Measurements from ENCODE around the gene MBTD1.

- TF ChIP-seq, protein P1, sequence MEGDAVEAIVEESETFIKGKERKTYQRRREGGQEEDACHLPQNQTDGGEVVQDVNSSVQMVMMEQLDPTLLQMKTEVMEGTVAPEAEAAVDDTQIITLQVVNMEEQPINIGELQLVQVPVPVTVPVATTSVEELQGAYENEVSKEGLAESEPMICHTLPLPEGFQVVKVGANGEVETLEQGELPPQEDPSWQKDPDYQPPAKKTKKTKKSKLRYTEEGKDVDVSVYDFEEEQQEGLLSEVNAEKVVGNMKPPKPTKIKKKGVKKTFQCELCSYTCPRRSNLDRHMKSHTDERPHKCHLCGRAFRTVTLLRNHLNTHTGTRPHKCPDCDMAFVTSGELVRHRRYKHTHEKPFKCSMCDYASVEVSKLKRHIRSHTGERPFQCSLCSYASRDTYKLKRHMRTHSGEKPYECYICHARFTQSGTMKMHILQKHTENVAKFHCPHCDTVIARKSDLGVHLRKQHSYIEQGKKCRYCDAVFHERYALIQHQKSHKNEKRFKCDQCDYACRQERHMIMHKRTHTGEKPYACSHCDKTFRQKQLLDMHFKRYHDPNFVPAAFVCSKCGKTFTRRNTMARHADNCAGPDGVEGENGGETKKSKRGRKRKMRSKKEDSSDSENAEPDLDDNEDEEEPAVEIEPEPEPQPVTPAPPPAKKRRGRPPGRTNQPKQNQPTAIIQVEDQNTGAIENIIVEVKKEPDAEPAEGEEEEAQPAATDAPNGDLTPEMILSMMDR (IDR thresholded peaks at IDR 0.05): no peak
- TF ChIP-seq SMAD4 (CRISPR knock-in tag; IDR thresholded peaks at IDR 0.05) (no peak), SP1 (CRISPR knock-in tag; conservative IDR thresholded peaks at IDR 0.05) (no peak), ATF6 (CRISPR knock-in tag; IDR thresholded peaks at IDR 0.05) (no peak), TEAD4 (CRISPR knock-in tag; IDR thresholded peaks at IDR 0.05) (no peak), ZNF263 (CRISPR knock-in tag; IDR thresholded peaks at IDR 0.05; ENCODE audit: low read depth) (no peak), ATF3 (CRISPR knock-in tag; conservative IDR thresholded peaks at IDR 0.05) (no peak), NFE2L1 (CRISPR knock-in tag; IDR thresholded peaks at IDR 0.05) (no peak), PREB (CRISPR knock-in tag; IDR thresholded peaks at IDR 0.05; ENCODE audit: borderline replicate concordance) (no peak), IRF2 (CRISPR knock-in tag; IDR thresholded peaks at IDR 0.05; ENCODE audit: borderline replicate concordance, low read depth) (no peak)
- TF ChIP-seq, protein P2, sequence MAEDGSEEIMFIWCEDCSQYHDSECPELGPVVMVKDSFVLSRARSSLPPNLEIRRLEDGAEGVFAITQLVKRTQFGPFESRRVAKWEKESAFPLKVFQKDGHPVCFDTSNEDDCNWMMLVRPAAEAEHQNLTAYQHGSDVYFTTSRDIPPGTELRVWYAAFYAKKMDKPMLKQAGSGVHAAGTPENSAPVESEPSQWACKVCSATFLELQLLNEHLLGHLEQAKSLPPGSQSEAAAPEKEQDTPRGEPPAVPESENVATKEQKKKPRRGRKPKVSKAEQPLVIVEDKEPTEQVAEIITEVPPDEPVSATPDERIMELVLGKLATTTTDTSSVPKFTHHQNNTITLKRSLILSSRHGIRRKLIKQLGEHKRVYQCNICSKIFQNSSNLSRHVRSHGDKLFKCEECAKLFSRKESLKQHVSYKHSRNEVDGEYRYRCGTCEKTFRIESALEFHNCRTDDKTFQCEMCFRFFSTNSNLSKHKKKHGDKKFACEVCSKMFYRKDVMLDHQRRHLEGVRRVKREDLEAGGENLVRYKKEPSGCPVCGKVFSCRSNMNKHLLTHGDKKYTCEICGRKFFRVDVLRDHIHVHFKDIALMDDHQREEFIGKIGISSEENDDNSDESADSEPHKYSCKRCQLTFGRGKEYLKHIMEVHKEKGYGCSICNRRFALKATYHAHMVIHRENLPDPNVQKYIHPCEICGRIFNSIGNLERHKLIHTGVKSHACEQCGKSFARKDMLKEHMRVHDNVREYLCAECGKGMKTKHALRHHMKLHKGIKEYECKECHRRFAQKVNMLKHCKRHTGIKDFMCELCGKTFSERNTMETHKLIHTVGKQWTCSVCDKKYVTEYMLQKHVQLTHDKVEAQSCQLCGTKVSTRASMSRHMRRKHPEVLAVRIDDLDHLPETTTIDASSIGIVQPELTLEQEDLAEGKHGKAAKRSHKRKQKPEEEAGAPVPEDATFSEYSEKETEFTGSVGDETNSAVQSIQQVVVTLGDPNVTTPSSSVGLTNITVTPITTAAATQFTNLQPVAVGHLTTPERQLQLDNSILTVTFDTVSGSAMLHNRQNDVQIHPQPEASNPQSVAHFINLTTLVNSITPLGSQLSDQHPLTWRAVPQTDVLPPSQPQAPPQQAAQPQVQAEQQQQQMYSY (CRISPR knock-in tag; IDR thresholded peaks at IDR 0.05): no peak
- TF ChIP-seq, protein P3, sequence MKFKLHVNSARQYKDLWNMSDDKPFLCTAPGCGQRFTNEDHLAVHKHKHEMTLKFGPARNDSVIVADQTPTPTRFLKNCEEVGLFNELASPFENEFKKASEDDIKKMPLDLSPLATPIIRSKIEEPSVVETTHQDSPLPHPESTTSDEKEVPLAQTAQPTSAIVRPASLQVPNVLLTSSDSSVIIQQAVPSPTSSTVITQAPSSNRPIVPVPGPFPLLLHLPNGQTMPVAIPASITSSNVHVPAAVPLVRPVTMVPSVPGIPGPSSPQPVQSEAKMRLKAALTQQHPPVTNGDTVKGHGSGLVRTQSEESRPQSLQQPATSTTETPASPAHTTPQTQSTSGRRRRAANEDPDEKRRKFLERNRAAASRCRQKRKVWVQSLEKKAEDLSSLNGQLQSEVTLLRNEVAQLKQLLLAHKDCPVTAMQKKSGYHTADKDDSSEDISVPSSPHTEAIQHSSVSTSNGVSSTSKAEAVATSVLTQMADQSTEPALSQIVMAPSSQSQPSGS (CRISPR knock-in tag; IDR thresholded peaks at IDR 0.05; ENCODE audit: borderline replicate concordance, low read depth): no peak
- TF ChIP-seq, protein P4, sequence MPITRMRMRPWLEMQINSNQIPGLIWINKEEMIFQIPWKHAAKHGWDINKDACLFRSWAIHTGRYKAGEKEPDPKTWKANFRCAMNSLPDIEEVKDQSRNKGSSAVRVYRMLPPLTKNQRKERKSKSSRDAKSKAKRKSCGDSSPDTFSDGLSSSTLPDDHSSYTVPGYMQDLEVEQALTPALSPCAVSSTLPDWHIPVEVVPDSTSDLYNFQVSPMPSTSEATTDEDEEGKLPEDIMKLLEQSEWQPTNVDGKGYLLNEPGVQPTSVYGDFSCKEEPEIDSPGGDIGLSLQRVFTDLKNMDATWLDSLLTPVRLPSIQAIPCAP (CRISPR knock-in tag; IDR thresholded peaks at IDR 0.05): no peak
- TF ChIP-seq, protein P5, sequence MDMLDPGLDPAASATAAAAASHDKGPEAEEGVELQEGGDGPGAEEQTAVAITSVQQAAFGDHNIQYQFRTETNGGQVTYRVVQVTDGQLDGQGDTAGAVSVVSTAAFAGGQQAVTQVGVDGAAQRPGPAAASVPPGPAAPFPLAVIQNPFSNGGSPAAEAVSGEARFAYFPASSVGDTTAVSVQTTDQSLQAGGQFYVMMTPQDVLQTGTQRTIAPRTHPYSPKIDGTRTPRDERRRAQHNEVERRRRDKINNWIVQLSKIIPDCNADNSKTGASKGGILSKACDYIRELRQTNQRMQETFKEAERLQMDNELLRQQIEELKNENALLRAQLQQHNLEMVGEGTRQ (CRISPR knock-in tag; IDR thresholded peaks at IDR 0.05): no peak
These were observed 13.0 kb upstream of the MBTD1 start for GRCh38 chr17:51272812-51273211.

All from WTC11 (cell line).